ENCODE results near the gene MICU1. TPM values are rescaled to one million over a fixed set of nuclear protein-coding genes. Genes with fewer than 3 reads are reported as not detected.

MICU1 gene
- total RNA-seq, 3 donors from 2014 or later (not counting 1 experiment from before 2014, with no cell fraction given) = 27.9 to 30.9 (median 29.4) TPM

DNA sequence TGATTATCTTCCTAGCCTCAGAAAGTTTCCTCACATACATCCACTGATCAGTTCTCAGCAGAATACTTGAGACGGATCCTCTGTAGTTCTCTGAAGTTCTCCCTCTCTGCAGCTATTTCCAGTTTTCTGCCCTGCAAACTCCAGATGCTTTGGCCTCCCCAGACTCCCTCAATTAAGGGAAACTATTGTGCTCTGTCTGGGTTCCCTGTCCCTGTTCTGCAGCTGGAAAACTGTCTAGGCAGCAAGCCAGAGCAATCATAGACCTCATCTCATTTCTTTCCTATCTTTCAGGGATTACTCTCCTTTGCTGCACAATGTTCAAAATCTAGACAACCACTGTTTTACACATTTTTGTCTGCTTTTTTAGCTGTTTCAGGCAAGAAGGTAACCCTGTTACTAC lies 9.2 kb downstream of the MICU1 start:
- no peaks in the 10 kb centered on the region for H3K36me3 ChIP-seq (ENCODE audit: control insufficient read depth, insufficient read depth, low read length)
- peaks cover 10 to 12% of the 10 kb centered on the region in 2 donors for H3K4me1 Mint-ChIP-seq
- no peaks in the 10 kb centered on the region for H3K4me1 ChIP-seq (ENCODE audit: control insufficient read depth, insufficient read depth, low read length)
- no peaks in the 10 kb centered on the region for H3K9me3 ChIP-seq (ENCODE audit: control insufficient read depth, insufficient read depth, low read length)
- no peaks in the 10 kb centered on the region for H3K27me3 Mint-ChIP-seq (ENCODE audit: low read depth in 2 of 2)
- H3K4me3 ChIP-seq (ENCODE audit: low read length) = no peak overlapping the region
- DNase-seq = no peak
- no peaks in the 10 kb centered on the region for H3K36me3 Mint-ChIP-seq
- H3K27ac ChIP-seq (ENCODE audit: low read length) = no peak overlapping the region
- H3K27me3 ChIP-seq (ENCODE audit: control insufficient read depth, insufficient read depth, low read length) = no peaks in the 10 kb centered on the region
- no peaks in the 10 kb centered on the region for H3K9me3 Mint-ChIP-seq
- no peak for ATAC-seq
- no peak overlapping the region for H3K4me3 Mint-ChIP-seq
- intact Hi-C loops (cut with micrococcal nuclease) = no loop called here
- 96% methylated on average over 1 of the region's 1 CpG for WGBS (ENCODE audit: insufficient coverage)
- no peak overlapping the region for H3K27ac Mint-ChIP-seq
- TF ChIP-seq, protein P1, sequence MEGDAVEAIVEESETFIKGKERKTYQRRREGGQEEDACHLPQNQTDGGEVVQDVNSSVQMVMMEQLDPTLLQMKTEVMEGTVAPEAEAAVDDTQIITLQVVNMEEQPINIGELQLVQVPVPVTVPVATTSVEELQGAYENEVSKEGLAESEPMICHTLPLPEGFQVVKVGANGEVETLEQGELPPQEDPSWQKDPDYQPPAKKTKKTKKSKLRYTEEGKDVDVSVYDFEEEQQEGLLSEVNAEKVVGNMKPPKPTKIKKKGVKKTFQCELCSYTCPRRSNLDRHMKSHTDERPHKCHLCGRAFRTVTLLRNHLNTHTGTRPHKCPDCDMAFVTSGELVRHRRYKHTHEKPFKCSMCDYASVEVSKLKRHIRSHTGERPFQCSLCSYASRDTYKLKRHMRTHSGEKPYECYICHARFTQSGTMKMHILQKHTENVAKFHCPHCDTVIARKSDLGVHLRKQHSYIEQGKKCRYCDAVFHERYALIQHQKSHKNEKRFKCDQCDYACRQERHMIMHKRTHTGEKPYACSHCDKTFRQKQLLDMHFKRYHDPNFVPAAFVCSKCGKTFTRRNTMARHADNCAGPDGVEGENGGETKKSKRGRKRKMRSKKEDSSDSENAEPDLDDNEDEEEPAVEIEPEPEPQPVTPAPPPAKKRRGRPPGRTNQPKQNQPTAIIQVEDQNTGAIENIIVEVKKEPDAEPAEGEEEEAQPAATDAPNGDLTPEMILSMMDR (IDR thresholded peaks at IDR 0.05) = no peak

DNA sequence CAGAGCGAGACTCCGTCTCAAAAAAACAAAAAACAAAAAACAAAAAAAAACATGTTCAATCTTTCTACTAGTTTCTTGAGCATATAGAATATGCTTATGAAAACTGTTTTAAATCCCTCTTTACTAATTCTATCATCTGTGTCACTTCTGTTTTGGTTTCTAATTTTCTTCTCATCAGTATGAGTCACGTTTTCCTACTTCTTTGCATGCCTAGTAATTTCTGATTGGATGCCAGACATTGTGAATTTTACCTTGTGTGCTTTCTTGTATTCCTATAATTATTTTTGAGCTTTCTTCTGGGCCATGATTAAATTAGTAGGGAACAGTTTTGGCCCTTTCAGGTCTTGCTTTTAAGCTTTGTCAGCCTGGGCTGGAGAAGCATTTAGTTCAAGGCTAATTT lies 9.9 kb downstream of the MICU1 start:
- no peaks in the 10 kb centered on the region for H3K9me3 ChIP-seq (ENCODE audit: control insufficient read depth, insufficient read depth, low read length)
- no peak for ATAC-seq
- TF ChIP-seq, protein P1 (IDR thresholded peaks at IDR 0.05) = no peak
- no peak overlapping the region for H3K27ac ChIP-seq (ENCODE audit: low read length)
- WGBS (ENCODE audit: insufficient coverage) = no CpG with 5 or more reads among the region's 3 CpGs
- H3K27me3 ChIP-seq (ENCODE audit: control insufficient read depth, insufficient read depth, low read length) = no peaks in the 10 kb centered on the region
- intact Hi-C loops (cut with micrococcal nuclease) = no loop called here
- H3K4me3 Mint-ChIP-seq = no peak overlapping the region
- H3K36me3 ChIP-seq (ENCODE audit: control insufficient read depth, insufficient read depth, low read length) = no peaks in the 10 kb centered on the region
- no peaks in the 10 kb centered on the region for H3K27me3 Mint-ChIP-seq (ENCODE audit: low read depth in 2 of 2)
- no peaks in the 10 kb centered on the region for H3K36me3 Mint-ChIP-seq
- H3K4me1 Mint-ChIP-seq = peaks cover 14 to 15% of the 10 kb centered on the region in 2 donors
- H3K27ac Mint-ChIP-seq = no peak overlapping the region
- H3K9me3 Mint-ChIP-seq = no peaks in the 10 kb centered on the region
- no peaks in the 10 kb centered on the region for H3K4me1 ChIP-seq (ENCODE audit: control insufficient read depth, insufficient read depth, low read length)
- no peak overlapping the region for H3K4me3 ChIP-seq (ENCODE audit: low read length)
- no peak for DNase-seq

DNA sequence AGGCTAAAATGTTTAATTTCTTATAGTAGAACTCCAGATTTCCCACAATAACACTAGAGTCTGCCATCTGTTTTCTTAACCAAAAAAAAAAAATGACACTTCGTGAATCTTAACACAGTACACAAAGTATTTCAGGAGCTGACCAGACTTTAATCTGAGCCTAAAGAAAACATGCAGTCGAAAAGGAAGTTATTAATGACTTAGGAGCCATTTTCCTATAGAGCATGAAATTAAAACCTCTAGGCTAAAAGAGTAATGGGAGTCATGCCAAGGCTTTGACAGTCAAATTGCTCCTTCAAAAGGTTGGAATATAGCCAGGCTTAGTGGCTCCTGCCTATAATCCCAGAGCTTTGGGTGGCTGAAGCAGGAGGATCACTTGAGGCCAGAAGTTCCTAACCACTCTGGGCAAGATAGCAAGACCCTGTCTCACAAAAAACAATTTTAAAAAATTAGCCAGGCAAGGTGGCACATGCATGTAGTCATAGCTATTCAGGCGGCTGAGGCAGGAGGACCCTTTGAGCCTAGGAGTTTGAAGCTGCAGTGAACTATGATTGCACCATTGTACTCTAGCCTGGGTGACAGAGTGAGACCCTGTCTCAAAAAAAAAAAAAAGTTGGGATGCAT lies 13.6 kb downstream of the MICU1 start:
- H3K9me3 Mint-ChIP-seq = no peaks in the 10 kb centered on the region
- no peaks in the 10 kb centered on the region for H3K36me3 ChIP-seq (ENCODE audit: control insufficient read depth, insufficient read depth, low read length)
- ATAC-seq = no peak
- H3K9me3 ChIP-seq (ENCODE audit: control insufficient read depth, insufficient read depth, low read length) = no peaks in the 10 kb centered on the region
- H3K27ac ChIP-seq (ENCODE audit: low read length) = no peak overlapping the region
- no peak overlapping the region for H3K4me3 ChIP-seq (ENCODE audit: low read length)
- no peaks in the 10 kb centered on the region for H3K27me3 Mint-ChIP-seq (ENCODE audit: low read depth in 2 of 2)
- DNase-seq = no peak
- no peaks in the 10 kb centered on the region for H3K4me1 ChIP-seq (ENCODE audit: control insufficient read depth, insufficient read depth, low read length)
- no peak overlapping the region for H3K4me3 Mint-ChIP-seq
- intact Hi-C loops (cut with micrococcal nuclease) = no loop called here
- H3K27me3 ChIP-seq (ENCODE audit: control insufficient read depth, insufficient read depth, low read length) = no peaks in the 10 kb centered on the region
- TF ChIP-seq, protein P1 (IDR thresholded peaks at IDR 0.05) = no peak
- H3K27ac Mint-ChIP-seq = peak overlapping the region; percentile 12 to 35
- H3K4me1 Mint-ChIP-seq = peaks cover 14 to 15% of the 10 kb centered on the region in 2 donors
- no peaks in the 10 kb centered on the region for H3K36me3 Mint-ChIP-seq
- WGBS (ENCODE audit: insufficient coverage) = 78% methylated on average over 2 of the region's 3 CpGs

DNA sequence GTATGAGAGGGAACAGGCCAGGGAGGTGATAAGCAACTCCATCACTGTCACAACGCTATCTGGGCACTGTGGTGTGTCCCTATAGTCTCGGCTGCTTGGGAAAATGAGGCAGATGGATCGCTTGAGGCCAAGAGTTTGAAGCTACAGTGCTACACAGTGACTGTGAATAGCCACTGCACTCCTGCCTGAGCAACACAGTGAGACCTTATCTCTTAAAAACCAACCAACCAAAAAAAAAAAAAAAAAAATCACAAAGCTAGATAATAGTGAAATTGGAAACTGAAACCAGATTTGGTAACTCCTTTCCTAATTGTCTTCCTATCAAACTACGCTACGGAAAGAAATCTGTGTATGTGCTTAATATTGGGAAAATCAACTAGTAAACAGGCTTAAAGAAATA lies 14.1 kb downstream of the MICU1 start:
- Mint-ChIP-seq H3K27me3 (ENCODE audit: low read depth in 2 of 2) (no peaks in the 10 kb centered on the region), H3K27ac (peak overlapping the region in 1 of 2 donors; percentile 35), H3K36me3 (no peaks in the 10 kb centered on the region), H3K4me3 (no peak overlapping the region), H3K9me3 (no peaks in the 10 kb centered on the region), H3K4me1 (peaks cover 11 to 12% of the 10 kb centered on the region in 2 donors)
- intact Hi-C loops (cut with micrococcal nuclease) = no loop called here
- no peaks in the 10 kb centered on the region for H3K9me3 ChIP-seq (ENCODE audit: control insufficient read depth, insufficient read depth, low read length)
- no peak overlapping the region for H3K27ac ChIP-seq (ENCODE audit: low read length)
- H3K4me3 ChIP-seq (ENCODE audit: low read length) = no peak overlapping the region
- DNase-seq = no peak
- no peaks in the 10 kb centered on the region for H3K4me1 ChIP-seq (ENCODE audit: control insufficient read depth, insufficient read depth, low read length)
- H3K36me3 ChIP-seq (ENCODE audit: control insufficient read depth, insufficient read depth, low read length) = no peaks in the 10 kb centered on the region
- ATAC-seq = no peak
- TF ChIP-seq, protein P1 (IDR thresholded peaks at IDR 0.05) = no peak
- no peaks in the 10 kb centered on the region for H3K27me3 ChIP-seq (ENCODE audit: control insufficient read depth, insufficient read depth, low read length)
- WGBS (ENCODE audit: insufficient coverage) = 91% methylated on average over 3 of the region's 5 CpGs

Measured in natural killer cell (primary cell).